T-helper 1 cell (primary cell): ENCODE results near the gene IGFBP5.

ENCODE experiments used
- DNase-seq, 5 donors: peaks; one replicate each; pipeline ENCODE4 v3.0.0-alpha.2; 2012 to 2020

Gene IGFBP5

GRCh38 chr2:216713691-216714336 lies 18.5 kb upstream of the IGFBP5 start:
- no peak for DNase-seq

GRCh38 chr2:216711348-216711747 lies 16.0 kb upstream of the IGFBP5 start:
- DNase-seq: no peak

GRCh38 chr2:216710551-216711301 lies 15.4 kb upstream of the IGFBP5 start:
- no peak for DNase-seq

- no peak for DNase-seq
These were observed 7.4 kb upstream of the IGFBP5 start for GRCh38 chr2:216702756-216703155.

- no peak for DNase-seq
These were observed 6.2 kb upstream of the IGFBP5 start for GRCh38 chr2:216701544-216701943.

- DNase-seq: no peak
These were observed 5.4 kb upstream of the IGFBP5 start for GRCh38 chr2:216700781-216701180.

- DNase-seq: no peak
These were observed 4.8 kb upstream of the IGFBP5 start for GRCh38 chr2:216700088-216700567.

- peak in 1 of 5 donors; percentile 20 for DNase-seq
These were observed 3.5 kb upstream of the IGFBP5 start for GRCh38 chr2:216698895-216699294.

- no peak for DNase-seq
These were observed 2.9 kb upstream of the IGFBP5 start for GRCh38 chr2:216698293-216698692.

- no peak for DNase-seq
These were observed 1.6 kb upstream of the IGFBP5 start for GRCh38 chr2:216696751-216697560.

- DNase-seq: no peak
These were observed 972 bp upstream of the IGFBP5 start for GRCh38 chr2:216696321-216696720.

- no peak for DNase-seq
These were observed 527 bp downstream of the IGFBP5 start for GRCh38 chr2:216694826-216695217.

- peak in 1 of 5 donors; percentile 31 for DNase-seq
These were observed 1.1 kb downstream of the IGFBP5 start for GRCh38 chr2:216694082-216694825.

GRCh38 chr2:216693414-216694080 lies 1.8 kb downstream of the IGFBP5 start:
- DNase-seq: no peak

GRCh38 chr2:216692636-216693413 lies 2.5 kb downstream of the IGFBP5 start:
- peak in 2 of 5 donors; percentile 20 to 42 for DNase-seq

GRCh38 chr2:216690853-216691741 lies 4.3 kb downstream of the IGFBP5 start:
- no peak for DNase-seq

GRCh38 chr2:216690456-216690852 lies 4.9 kb downstream of the IGFBP5 start:
- no peak for DNase-seq

- DNase-seq: no peak
These were observed 6.0 kb downstream of the IGFBP5 start for GRCh38 chr2:216689397-216689796.

GRCh38 chr2:216688731-216689340 lies 6.5 kb downstream of the IGFBP5 start:
- DNase-seq: no peak

GRCh38 chr2:216687646-216688045 lies 7.7 kb downstream of the IGFBP5 start:
- no peak for DNase-seq
